C4-2B (cell line): ENCODE measurements around the gene CRIP2.

Experiments used
- H3K27ac ChIP-seq: fragments of 450-650 bp; 2 replicates; pipeline ENCODE4 v1.5.1; 2017
- CTCF ChIP-seq: fragments of 450-650 bp; conservative IDR thresholded peaks from 2 replicates; pipeline ENCODE4 v1.5.1; 2017; ENCODE audit warnings: mild to moderate bottlenecking
- ZFX ChIP-seq: fragments of 450-650 bp; IDR thresholded peaks from 2 replicates; pipeline ENCODE4 v1.6.1; 2017

The CRIP2 gene

GRCh38 chr14:105445290-105445689, 29.3 kb upstream of the CRIP2 start:
- no peak for TF ChIP-seq ZFX
- no peak for TF ChIP-seq CTCF

GRCh38 chr14:105445901-105446845, 28.4 kb upstream of the CRIP2 start:
- H3K27ac ChIP-seq, result no peak overlapping the region
- TF ChIP-seq CTCF (no peak), ZFX (no peak)

More at GRCh38 chr14:105445290-105445689, 29.3 kb upstream of the CRIP2 start:
- H3K27ac ChIP-seq, result no peak overlapping the region

- TF ChIP-seq ZFX (no peak), CTCF (no peak)
- no peak overlapping the region for H3K27ac ChIP-seq
These were observed 27.6 kb upstream of the CRIP2 start for GRCh38 chr14:105446971-105447370.

- no peak overlapping the region for H3K27ac ChIP-seq
These were observed 26.7 kb upstream of the CRIP2 start for GRCh38 chr14:105447651-105448640.

GRCh38 chr14:105448706-105449111, 25.9 kb upstream of the CRIP2 start:
- peak; percentile 90 for TF ChIP-seq CTCF
- TF ChIP-seq ZFX, result no peak
- H3K27ac ChIP-seq, result no peak overlapping the region

More at GRCh38 chr14:105447651-105448640, 26.7 kb upstream of the CRIP2 start:
- TF ChIP-seq CTCF (no peak), ZFX (no peak)

- H3K27ac ChIP-seq, result no peak overlapping the region
- TF ChIP-seq CTCF (no peak), ZFX (no peak)
These were observed 25.1 kb upstream of the CRIP2 start for GRCh38 chr14:105449276-105450122.
